ENCODE results near the gene NCOA7. TPM values are rescaled to one million over a fixed set of nuclear protein-coding genes. Genes with fewer than 3 reads are reported as not detected.

NCOA7 gene
- total RNA-seq, 1 experiment from 2014 or later, result 67.9 TPM

- POLR2A ChIA-PET, result no interaction called here
- H3K27ac Mint-ChIP-seq (ENCODE audit: unreplicated experiment), result no peak overlapping the region
- Histone ChIP-seq H3K27me3 (replicated peaks; ENCODE audit: control insufficient read depth, insufficient read depth, low read length) (no peaks in the 10 kb centered on the region), H3K9me3 (no peaks in the 10 kb centered on the region), H3K4me3 (ENCODE audit: low read depth, low read length) (no peak overlapping the region), H3K36me3 (ENCODE audit: control insufficient read depth, insufficient read depth, low read length) (no peaks in the 10 kb centered on the region), H3K4me1 (peaks cover 28% of the 10 kb centered on the region)
- no peak for TF ChIP-seq CTCF (IDR thresholded peaks at IDR 0.05; ENCODE audit: insufficient read depth in 1 of 2, low read depth in 1 of 2, low read length in 1 of 2, severe bottlenecking in 1 of 2, unreplicated experiment in 1 of 2)
- BruUV-seq (replicated peaks), result no TSS peak
- peaks cover 20% of the 10 kb centered on the region for H3K4me1 Mint-ChIP-seq (ENCODE audit: low read depth, unreplicated experiment)
- no peak for DNase-seq
- no peaks in the 10 kb centered on the region for H3K36me3 Mint-ChIP-seq (ENCODE audit: insufficient read depth, unreplicated experiment)
- no peaks in the 10 kb centered on the region for H3K27me3 Mint-ChIP-seq (ENCODE audit: insufficient read depth, unreplicated experiment)
- no peak overlapping the region for H3K4me3 Mint-ChIP-seq (ENCODE audit: unreplicated experiment)
- CTCF ChIA-PET, result no interaction called here
- intact Hi-C loops (cut with micrococcal nuclease; ENCODE audit: unreplicated experiment), result no loop called here
- no peaks in the 10 kb centered on the region for H3K9me3 Mint-ChIP-seq (ENCODE audit: unreplicated experiment)
Observed at GRCh38 chr6:125823180-125823579, 32.4 kb downstream of the NCOA7 start.

GRCh38 chr6:125824946-125825771 lies 34.4 kb downstream of the NCOA7 start:
- Histone ChIP-seq H3K4me3 (ENCODE audit: low read depth, low read length) (no peak overlapping the region), H3K36me3 (ENCODE audit: control insufficient read depth, insufficient read depth, low read length) (no peaks in the 10 kb centered on the region), H3K4me1 (peaks cover 8% of the 10 kb centered on the region; the same call in 1 of the 2 replicates), H3K27me3 (replicated peaks; ENCODE audit: control insufficient read depth, insufficient read depth, low read length) (no peaks in the 10 kb centered on the region), H3K9me3 (no peaks in the 10 kb centered on the region)
- ChIA-PET POLR2A (interaction anchor here (0.5 to 0.7 kb wide), 3 partner anchors 10 to 93 kb away, joined by 3 to 8 read pairs (median 7); no protein-coding TSS in a partner anchor), CTCF (interaction anchor here (0.6 to 0.7 kb wide), 2 partner anchors 317 to 1441 kb away, joined by 3 to 5 read pairs; partner anchors contain the start of gene RNF146)
- Mint-ChIP-seq H3K4me1 (ENCODE audit: low read depth, unreplicated experiment) (peaks cover 6% of the 10 kb centered on the region), H3K9me3 (ENCODE audit: unreplicated experiment) (no peaks in the 10 kb centered on the region), H3K27ac (ENCODE audit: unreplicated experiment) (no peak overlapping the region), H3K27me3 (ENCODE audit: insufficient read depth, unreplicated experiment) (no peaks in the 10 kb centered on the region), H3K36me3 (ENCODE audit: insufficient read depth, unreplicated experiment) (no peaks in the 10 kb centered on the region), H3K4me3 (ENCODE audit: unreplicated experiment) (no peak overlapping the region)
- BruUV-seq (replicated peaks), result no TSS peak
- intact Hi-C loops (cut with micrococcal nuclease; ENCODE audit: unreplicated experiment), result no loop called here
- DNase-seq, result no peak
- TF ChIP-seq CTCF (IDR thresholded peaks at IDR 0.05; ENCODE audit: insufficient read depth in 1 of 2, low read depth in 1 of 2, low read length in 1 of 2, severe bottlenecking in 1 of 2, unreplicated experiment in 1 of 2), result no peak

GRCh38 chr6:125826695-125827463 lies 36.1 kb downstream of the NCOA7 start:
- BruUV-seq (replicated peaks), result no TSS peak
- TF ChIP-seq CTCF (IDR thresholded peaks at IDR 0.05; ENCODE audit: insufficient read depth in 1 of 2, low read depth in 1 of 2, low read length in 1 of 2, severe bottlenecking in 1 of 2, unreplicated experiment in 1 of 2), result no peak
- H3K36me3 ChIP-seq (ENCODE audit: control insufficient read depth, insufficient read depth, low read length), result no peaks in the 10 kb centered on the region
- no peaks in the 10 kb centered on the region for H3K27me3 ChIP-seq (replicated peaks; ENCODE audit: control insufficient read depth, insufficient read depth, low read length)
- Mint-ChIP-seq H3K27ac (ENCODE audit: unreplicated experiment) (no peak overlapping the region), H3K27me3 (ENCODE audit: insufficient read depth, unreplicated experiment) (no peaks in the 10 kb centered on the region), H3K4me1 (ENCODE audit: low read depth, unreplicated experiment) (no peaks in the 10 kb centered on the region), H3K9me3 (ENCODE audit: unreplicated experiment) (no peaks in the 10 kb centered on the region), H3K4me3 (ENCODE audit: unreplicated experiment) (no peak overlapping the region), H3K36me3 (ENCODE audit: insufficient read depth, unreplicated experiment) (no peaks in the 10 kb centered on the region)
- ChIA-PET POLR2A (no interaction called here), CTCF (no interaction called here)
- intact Hi-C loops (cut with micrococcal nuclease; ENCODE audit: unreplicated experiment), result no loop called here
- peaks cover 1% of the 10 kb centered on the region; the same call in 1 of the 2 replicates for H3K4me1 ChIP-seq
- no peak overlapping the region for H3K4me3 ChIP-seq (ENCODE audit: low read depth, low read length)
- no peaks in the 10 kb centered on the region for H3K9me3 ChIP-seq
- no peak for DNase-seq

Measured in Caco-2 (cell line).